Measurements from ENCODE around the gene MAGI2.

Gene MAGI2

DNA sequence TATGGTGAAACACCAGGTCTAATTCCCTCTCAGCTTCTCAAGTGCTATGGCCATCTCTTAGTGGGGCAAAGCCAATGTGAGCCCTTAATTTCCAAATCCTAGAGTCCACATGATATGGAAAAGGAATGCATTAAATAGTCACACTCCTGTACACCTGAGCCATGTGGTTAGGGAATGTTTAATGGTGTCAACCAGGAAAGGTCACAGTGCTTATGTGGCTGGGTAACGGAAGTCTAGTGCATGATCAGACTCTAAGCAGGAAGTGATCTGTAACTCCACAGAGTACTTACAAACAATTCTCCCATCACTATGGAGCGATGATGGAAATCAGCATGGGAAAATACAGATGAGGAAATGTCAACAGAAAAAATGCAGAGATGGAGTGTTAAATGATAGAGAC, 148.8 kb downstream of the MAGI2 start:
- no peak for DNase-seq (ENCODE audit: low read depth, low spot score)

DNA sequence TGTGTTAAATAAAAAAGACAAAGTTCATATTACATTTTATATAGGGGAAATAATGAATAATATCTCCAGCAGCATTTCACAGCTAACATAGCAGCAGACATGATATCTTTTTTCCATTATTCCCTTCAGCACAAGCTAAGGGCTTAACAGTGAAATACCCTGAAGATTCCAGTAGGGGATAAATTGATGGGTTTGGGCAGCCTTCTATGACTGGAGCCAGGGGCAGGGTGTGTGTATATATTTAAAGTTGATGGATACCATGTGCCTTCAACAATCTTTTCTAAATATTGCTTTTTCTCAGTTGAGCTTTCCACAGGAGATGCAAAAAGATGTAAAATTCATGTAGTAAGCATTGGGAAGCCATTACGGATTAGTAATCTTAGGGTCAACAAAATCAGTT, 151.2 kb downstream of the MAGI2 start:
- DNase-seq (ENCODE audit: low read depth, low spot score): no peak

DNA sequence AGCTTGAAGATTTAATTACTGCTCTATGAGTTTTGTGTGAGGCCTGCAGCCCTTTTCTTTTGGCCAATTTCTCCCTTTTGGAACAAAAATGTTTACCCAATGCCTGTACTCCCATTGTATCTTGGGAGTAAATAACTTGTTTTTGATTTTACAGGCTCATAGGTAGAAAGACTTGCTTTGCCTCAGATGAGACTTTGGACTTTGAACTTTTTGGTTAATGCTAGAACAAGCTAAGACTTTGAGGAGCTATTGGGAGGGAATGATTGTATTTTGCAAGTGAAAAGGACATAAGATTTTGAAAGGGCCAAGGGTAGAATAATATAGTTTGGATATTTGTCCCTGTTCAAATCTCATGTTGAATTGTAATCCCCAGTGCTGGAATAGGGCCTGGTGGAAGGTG, 152.0 kb downstream of the MAGI2 start:
- DNase-seq (ENCODE audit: low read depth, low spot score): no peak

DNA sequence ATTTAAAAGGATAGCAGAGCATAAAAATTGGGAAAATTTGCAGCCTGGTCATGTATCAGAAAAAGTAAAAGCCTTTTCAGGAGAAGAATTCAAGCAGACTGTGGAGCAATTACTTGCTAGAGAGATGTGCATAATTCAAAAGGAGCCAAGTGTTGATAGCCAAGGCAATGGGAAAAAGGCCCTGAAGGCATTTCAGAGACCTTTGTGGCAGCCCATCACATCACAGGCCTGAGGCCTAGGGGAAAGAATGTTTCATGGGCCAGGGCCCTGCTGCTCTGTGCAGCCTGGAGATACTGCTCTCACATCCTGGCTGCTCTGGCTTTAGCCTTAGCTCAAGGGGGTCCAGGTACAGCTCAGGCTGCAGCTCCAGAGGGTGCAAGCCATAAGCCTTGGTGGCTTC, 152.9 kb downstream of the MAGI2 start:
- no peak for DNase-seq (ENCODE audit: low read depth, low spot score)

DNA sequence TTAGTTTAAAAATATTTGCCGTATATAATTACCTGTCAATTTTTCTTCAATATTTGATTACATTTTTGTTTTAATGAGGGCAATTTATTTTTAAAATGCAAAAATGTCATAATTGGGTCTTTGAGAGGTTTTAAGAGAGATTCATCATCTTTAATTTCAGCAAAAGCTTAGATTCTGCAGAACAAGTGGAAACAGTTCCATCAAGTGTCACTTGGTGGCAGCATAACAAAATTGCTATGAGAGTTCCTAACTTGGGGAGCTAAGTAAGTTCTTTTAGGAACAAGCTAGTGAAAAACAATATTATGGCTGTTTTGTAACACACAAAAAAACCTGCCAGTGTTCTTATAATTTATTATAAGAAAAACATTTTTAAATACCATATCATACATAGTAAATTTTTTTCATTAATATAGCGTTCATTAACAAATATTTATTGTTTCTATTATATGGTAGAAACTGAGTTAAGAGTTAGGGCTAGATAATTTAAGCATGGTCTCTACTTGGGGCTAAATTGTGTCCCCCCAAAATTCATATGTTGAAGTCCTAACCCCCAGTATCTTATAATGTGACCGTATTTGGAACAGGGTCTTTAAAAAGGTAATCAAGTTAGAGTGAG, 155.2 kb downstream of the MAGI2 start:
- DNase-seq (ENCODE audit: low read depth, low spot score): no peak

DNA sequence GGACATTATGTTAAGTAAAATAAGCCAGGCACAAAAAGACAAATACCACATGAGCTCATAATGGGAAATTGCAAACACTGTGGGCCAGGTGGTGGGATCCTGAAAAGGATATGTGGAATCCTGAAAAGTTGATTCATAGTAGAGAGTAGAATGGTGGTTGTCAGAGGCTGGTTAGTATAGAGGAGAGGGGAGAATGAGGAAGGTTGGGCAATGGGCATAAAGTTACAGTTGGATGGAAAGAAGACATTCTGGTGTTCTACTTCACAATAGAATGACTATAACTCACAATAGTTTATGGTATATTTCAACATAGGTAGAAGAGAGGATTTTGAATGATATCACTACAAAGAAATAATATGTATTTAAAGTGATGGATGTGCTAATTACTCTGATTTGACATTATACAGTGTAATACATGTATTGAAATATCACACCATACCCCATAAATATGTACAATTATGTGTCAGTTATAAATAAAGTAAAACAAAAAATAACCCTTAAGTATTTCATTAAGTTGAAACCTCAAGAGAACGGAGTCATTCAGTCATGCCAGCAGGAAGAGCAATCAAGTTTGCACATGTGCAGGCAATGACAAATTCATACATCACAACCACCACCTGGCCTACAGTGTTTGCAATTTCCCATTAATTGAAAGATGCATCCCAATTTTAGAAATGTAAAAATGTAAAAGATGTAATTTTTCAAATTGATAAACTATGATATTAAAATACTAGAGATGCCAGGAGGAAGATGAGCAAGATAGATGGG, 156.7 kb downstream of the MAGI2 start:
- no peak for DNase-seq (ENCODE audit: low read depth, low spot score)

DNA sequence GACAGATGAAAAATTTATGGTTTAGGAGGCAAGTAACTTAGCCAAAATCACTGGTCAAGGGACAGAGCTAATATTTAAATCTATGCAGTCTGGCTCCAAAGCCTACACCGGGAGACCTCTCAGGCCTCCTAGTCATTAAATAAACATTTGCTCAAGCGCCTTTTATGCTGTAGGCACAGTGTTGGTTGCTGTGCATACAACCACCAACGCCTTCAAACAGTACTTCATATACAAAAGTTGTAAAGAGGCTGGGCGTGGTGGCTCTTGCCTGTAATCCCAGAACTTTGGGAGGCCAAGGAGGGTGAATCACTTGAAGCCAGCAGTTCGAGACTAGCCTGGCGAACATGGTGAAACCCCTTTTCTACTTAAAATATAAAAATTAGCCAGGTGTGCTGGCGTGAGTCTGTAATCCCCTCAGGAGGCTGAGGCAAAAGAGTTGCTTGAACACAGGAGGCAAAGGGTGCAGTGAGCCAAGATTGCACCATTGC, 159.8 kb downstream of the MAGI2 start:
- DNase-seq (ENCODE audit: low read depth, low spot score): no peak

DNA sequence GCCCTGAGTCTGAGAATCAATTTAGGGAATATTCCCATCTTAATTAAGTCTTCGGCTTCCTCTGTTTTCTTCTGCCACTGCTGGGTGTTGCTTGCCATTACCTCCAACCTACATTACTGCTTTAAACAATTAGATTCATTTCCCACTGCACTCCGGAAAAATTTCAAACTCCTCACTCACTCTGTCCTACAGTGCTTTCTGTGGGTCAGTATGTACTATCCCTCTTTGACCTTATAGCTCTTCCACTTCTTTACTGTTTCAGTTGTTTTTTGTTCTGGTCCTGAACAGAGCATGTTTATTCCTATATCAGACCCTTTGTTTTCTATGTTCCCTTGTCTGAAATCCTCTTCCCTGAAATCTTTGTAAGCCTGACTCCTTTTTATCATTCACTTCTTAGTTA, 160.6 kb downstream of the MAGI2 start:
- DNase-seq (ENCODE audit: low read depth, low spot score): no peak

DNA sequence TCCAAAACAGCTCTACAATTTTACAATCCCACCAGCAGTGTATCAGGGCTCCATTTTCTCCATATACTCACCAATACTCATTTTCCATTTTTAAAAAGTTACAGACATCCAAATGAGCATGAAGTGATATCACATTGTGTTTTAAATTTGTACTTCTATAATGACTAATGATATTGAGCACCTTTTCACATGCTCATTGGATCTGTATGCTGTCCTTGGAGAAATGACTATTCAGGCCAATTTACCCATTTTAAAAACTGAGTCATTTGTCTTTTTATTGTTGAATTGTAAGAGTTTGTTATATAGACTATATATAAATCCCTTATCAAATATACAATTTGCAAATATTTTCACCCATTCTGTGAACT, 162.0 kb downstream of the MAGI2 start:
- DNase-seq (ENCODE audit: low read depth, low spot score): no peak

DNA sequence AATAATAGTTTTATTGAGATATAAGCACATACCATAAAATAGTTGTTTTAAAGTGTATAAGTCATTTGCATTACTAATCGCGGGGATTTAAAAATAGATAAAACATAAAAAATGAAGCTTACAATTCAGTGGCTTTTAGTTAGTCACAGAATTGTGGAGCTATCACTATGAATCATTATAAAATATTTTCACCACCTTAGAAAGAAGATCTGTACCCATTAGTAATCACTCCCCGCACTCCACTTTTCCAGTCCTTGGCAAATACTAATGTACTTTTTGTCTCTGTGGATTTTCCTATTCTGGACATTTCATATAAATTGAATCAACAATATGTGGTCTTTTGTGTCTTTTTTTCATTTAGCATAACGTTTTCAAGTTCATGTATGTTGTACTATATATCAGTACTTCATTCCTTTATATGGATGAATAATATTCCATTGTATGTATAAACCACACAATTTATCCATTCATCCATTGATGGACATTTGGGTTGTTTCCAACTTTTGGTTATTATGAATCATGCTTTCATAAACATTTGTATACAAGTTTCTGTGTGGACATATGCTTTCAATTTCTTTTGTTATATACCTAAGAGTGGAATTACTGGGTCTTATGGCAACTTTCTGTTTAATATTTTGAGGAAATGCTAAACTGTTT, 162.5 kb downstream of the MAGI2 start:
- no peak for DNase-seq (ENCODE audit: low read depth, low spot score)

DNA sequence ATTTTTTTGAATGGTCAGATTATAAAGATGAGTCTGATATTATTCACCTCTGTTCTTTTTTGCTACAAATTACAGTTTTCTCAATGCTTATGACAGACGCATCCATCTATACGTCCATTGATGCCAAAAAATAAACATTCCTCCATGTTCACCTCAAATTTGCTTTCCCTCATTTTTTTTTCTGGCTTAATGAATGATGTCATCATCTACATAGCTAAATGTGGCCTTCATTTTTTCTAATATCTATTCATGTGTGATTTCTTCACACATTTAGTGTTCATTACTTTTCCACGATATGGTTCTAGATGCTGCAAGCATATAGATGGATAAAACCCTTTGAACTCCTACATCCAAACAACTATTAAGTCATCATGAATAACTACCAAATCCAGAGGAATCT, 163.1 kb downstream of the MAGI2 start:
- no peak for DNase-seq (ENCODE audit: low read depth, low spot score)

DNA sequence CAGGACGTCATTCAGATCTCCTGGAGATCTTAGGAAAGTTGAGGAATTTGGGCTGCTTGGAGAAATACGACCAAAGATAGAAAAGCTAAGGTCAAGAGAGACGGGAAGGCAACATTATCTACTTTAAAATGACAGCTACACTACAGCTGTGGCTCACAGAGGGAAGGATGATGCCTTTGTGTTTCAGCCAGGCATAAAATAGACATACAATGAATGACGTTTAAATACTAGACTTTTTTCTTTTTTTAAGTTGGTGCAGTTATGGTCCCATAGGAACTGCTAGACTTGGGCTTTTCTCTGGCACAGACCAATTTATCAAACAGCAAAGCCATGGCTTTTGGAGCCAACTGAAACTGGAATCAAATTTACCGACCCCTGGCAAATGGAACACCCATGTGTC, 164.8 kb downstream of the MAGI2 start:
- no peak for DNase-seq (ENCODE audit: low read depth, low spot score)

DNA sequence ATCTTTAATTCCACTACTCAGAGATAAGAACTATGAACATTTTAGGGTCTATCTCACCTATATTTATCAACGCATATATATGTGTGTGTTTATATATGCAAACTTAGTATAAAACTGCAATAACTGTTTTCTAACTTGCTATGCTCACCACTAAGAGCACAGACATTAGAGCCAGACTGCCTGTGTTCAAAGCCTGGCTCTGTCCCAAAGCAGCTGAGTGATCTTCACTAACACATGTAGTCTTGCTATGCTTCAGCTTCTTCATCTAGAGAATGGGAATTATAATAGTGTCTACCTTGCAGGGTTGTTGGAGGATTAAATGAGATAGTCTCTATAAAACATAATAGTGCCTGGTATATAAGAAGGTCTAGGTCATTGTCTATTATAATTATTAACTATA, 165.5 kb downstream of the MAGI2 start:
- no peak for DNase-seq (ENCODE audit: low read depth, low spot score)

DNA sequence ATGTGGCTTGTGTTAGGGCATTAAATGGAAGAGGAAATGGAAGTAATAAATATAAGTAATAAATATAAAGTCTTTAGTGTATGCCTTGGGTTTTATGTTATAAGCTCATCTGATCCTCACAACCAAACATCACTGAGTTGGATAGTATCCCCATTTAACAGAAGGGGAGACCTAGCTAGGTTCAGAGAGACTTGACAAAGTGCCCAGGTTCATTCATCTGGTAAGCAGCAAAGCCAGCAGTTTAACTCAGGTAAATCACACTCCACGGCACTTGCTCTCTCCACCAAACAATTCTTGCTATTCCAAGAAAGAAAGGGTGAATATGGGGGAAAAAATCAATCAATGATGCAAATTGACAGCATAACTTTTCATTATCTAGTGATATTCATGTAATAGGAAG, 167.3 kb downstream of the MAGI2 start:
- no peak for DNase-seq (ENCODE audit: low read depth, low spot score)

DNA sequence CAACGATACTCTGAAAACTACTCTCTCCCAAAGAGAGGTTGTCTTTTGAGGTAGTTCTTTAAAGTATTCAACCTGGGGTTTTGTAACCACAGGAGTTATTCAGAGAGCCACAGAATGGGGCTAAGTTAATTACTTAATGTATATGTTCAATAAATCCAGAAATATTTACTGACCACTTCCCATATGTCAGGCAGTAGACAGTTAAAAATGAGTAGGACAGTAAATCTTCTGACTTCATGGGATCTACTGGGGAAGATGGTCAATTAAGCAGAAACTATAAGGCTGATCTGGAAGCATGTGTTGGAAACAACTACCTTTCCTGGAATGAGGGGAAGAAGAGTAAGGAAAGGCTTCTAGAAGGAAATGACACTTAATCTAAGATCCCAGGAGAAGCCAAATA, 167.7 kb downstream of the MAGI2 start:
- no peak for DNase-seq (ENCODE audit: low read depth, low spot score)

DNA sequence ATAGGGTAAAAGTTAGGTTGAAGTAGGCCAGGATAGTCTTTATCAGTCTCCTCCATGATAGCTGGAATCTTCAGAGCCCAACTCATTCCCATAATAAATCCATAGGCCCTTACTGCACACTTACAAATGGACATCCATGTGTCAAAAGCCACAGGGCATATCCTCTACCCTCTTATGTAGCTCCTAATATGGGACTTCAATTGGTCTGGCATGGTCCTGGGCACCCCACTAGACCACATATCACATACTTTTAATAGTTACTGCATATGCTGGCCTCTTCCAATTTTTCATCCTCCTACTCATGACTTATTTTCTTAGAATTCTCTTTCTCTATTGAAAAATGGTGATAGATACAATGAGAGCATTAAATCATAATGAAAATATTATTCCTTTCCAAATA, 169.3 kb downstream of the MAGI2 start:
- DNase-seq (ENCODE audit: low read depth, low spot score): no peak

DNA sequence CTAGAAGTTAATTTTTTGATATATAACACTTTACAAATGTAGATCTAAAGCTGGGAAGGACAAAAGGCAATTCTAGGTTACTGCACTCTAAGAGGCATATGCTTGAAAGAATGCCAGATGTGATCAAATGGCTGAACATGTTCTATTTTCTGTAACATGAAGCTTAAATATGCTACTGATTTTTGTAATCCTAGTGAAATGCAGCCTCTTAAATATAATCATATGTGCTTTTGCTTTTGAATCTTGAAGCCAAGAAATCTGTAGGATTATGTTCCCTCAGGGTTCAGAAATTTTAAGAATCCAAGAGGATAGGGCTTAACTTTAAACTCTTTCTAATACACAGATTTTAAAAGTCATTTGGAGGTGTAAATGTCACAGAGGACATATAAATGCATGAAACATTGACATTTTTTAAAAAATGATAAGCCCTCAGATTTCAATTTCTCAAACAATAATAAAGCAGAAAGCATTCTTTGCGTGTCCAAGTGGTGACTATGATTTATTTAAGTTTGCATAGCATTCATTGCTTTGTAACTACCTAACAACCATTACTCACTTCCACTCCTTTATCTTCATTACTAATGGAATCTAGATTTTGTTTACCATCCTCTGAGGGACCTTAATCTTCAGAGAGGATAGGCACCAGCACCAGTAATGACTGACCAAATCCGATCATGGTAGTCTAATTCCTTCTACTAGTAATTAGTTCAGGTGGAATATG, 170.4 kb downstream of the MAGI2 start:
- DNase-seq (ENCODE audit: low read depth, low spot score): peak; percentile 42

DNA sequence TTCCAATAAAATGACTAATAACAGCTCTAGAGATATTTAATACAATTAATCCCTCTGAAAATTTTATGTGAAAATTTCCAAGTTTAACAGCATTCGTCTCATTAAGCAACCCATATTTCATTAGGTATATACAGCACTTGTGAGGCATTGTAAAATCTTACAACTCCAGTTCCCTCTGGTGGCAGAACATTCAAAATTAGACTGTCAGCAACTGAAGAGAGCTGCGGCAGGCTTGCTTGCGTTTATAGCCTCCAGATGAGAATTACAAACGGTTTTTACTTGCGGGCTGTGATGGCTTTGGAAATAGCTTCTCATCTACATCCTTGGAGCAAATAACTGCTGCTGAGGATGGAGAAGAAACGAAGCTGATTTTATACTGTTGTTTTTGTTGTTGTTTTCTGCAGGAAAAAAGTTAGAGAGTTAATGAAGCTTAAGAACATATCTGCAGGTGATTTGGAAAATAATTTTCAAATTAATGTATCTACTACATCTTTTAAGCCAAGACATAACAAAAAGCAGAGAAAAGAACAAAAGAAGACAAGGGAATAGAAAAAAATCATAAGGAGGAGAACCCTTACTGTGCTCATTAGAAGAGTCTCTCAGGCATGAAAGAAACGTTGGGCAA, 171.3 kb downstream of the MAGI2 start:
- DNase-seq (ENCODE audit: low read depth, low spot score): peak; percentile 41

DNA sequence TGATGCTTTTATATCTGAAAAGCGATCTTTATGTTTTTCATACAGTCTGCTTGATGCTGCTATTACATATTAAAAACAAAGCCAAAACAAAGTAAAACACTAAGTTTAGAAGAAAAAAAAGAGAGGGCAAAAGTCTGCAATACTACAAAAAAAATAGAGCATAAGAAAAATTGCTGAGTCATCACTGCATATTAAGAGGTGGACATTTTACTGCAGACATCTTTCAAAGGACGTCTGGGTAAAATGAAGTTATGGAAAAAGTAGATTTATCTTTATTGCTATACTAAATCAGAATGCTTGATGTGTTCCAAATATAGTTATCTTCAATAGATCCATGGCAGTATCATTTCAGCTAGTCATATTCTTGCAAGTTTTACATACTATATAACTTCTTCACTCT, 172.0 kb downstream of the MAGI2 start:
- no peak for DNase-seq (ENCODE audit: low read depth, low spot score)

DNA sequence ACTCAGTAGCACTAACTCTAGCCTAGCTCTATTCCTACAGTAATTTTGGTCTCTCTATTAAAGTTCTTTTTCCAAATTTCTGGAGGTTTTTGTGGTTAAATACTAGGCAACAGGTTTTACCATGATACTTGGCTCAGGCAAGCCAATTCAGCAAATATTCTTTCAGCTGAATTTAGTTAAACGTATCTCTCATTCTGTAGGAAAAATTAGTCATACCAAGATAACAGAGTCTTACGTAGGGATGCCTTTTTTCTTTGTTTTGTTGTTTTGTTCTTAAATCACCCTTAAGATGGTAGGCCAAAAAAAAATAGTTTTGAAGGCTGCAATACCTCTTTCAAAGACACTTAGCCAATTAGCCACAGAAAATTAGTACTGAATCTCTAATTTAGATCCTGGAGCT, 180.5 kb downstream of the MAGI2 start:
- DNase-seq (ENCODE audit: low read depth, low spot score): no peak

DNA sequence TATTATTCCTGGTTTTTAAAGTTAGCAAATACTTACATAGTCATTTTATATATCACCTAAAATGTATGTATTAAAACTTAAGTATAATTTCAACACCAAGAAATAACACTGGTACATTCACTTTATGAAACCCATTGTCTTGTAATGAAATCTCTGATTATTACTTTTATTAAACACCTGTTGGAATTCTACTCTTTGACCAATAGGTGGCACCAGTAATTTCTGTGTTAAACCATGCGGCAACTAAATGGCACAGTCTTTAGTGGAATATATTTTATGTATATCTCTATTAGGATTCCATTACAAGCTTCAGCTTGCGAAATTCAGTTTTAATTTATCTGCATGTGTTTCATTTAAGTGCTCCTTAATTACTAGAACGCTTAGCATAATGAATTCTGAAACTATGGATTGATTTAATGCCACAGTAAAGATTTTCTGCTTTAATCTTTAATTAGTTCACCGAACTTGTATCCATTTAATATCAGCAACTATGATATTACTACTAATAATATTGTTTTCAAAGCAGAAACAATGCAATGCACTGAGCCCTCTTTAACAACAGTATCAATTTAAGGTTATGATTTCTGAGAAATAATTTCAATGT, 181.3 kb downstream of the MAGI2 start:
- no peak for DNase-seq (ENCODE audit: low read depth, low spot score)

DNA sequence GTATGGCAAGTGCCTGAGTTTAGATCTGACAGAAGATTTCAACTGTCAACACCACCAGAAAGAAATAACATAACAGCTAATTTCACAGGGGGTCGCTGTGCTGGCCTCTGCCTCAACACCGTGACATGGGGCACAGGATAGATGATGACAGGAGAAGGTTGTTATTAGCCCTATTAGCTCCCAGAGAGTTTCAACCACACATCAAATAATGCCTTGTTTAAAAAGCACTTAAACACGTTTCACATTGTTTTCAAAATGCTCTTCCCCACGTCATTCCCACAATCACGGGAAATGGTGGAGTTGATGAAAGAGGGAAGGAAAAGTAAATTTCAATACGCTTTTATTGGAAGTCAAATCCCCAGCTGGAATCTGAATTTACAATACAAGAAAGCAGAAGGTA, 184.7 kb downstream of the MAGI2 start:
- no peak for DNase-seq (ENCODE audit: low read depth, low spot score)
